ENCODE measurements around the gene NFE2L2.

NFE2L2 gene

GRCh38 chr2:177281400-177282180, 17.1 kb upstream of the NFE2L2 start:
- H3K27ac ChIP-seq (ENCODE audit: insufficient read depth, low read length, poor library complexity, severe bottlenecking): no peak overlapping the region
- no peaks in the 10 kb centered on the region for H3K36me3 ChIP-seq (ENCODE audit: control insufficient read depth, insufficient read depth, low read length)
- no peak overlapping the region for H3K4me3 ChIP-seq (ENCODE audit: insufficient read depth, low read depth, low read length, poor library complexity, severe bottlenecking)
- no peaks in the 10 kb centered on the region for H3K4me1 ChIP-seq (ENCODE audit: control insufficient read depth, insufficient read depth, low read length, poor library complexity, severe bottlenecking)
- no peak for DNase-seq
- H3K27me3 ChIP-seq (replicated peaks; ENCODE audit: control insufficient read depth, insufficient read depth, low read length, poor library complexity, severe bottlenecking): no peaks in the 10 kb centered on the region
- H3K9me3 ChIP-seq (ENCODE audit: control insufficient read depth, low read length): no peaks in the 10 kb centered on the region

- H3K9me3 ChIP-seq (ENCODE audit: control insufficient read depth, low read length): no peaks in the 10 kb centered on the region
- no peaks in the 10 kb centered on the region for H3K4me1 ChIP-seq (ENCODE audit: control insufficient read depth, insufficient read depth, low read length, poor library complexity, severe bottlenecking)
- H3K36me3 ChIP-seq (ENCODE audit: control insufficient read depth, insufficient read depth, low read length): no peaks in the 10 kb centered on the region
- no peak overlapping the region for H3K27ac ChIP-seq (ENCODE audit: insufficient read depth, low read length, poor library complexity, severe bottlenecking)
- H3K27me3 ChIP-seq (replicated peaks; ENCODE audit: control insufficient read depth, insufficient read depth, low read length, poor library complexity, severe bottlenecking): no peaks in the 10 kb centered on the region
- H3K4me3 ChIP-seq (ENCODE audit: insufficient read depth, low read depth, low read length, poor library complexity, severe bottlenecking): no peak overlapping the region
- DNase-seq: no peak
Measured at GRCh38 chr2:177279847-177280246, 15.3 kb upstream of the NFE2L2 start.

GRCh38 chr2:177275743-177276055, 11.2 kb upstream of the NFE2L2 start:
- no peak overlapping the region for H3K27ac ChIP-seq (ENCODE audit: insufficient read depth, low read length, poor library complexity, severe bottlenecking)

GRCh38 chr2:177275040-177275742, 10.7 kb upstream of the NFE2L2 start:
- no peak for DNase-seq
- H3K27me3 ChIP-seq (replicated peaks; ENCODE audit: control insufficient read depth, insufficient read depth, low read length, poor library complexity, severe bottlenecking): no peaks in the 10 kb centered on the region
- H3K36me3 ChIP-seq (ENCODE audit: control insufficient read depth, insufficient read depth, low read length): no peaks in the 10 kb centered on the region
- no peaks in the 10 kb centered on the region for H3K9me3 ChIP-seq (ENCODE audit: control insufficient read depth, low read length)
- no peak overlapping the region for H3K27ac ChIP-seq (ENCODE audit: insufficient read depth, low read length, poor library complexity, severe bottlenecking)
- H3K4me3 ChIP-seq (ENCODE audit: insufficient read depth, low read depth, low read length, poor library complexity, severe bottlenecking): no peak overlapping the region
- no peaks in the 10 kb centered on the region for H3K4me1 ChIP-seq (ENCODE audit: control insufficient read depth, insufficient read depth, low read length, poor library complexity, severe bottlenecking)

More at GRCh38 chr2:177275743-177276055, 11.2 kb upstream of the NFE2L2 start:
- no peak overlapping the region for H3K4me3 ChIP-seq (ENCODE audit: insufficient read depth, low read depth, low read length, poor library complexity, severe bottlenecking)
- no peak for DNase-seq
- H3K36me3 ChIP-seq (ENCODE audit: control insufficient read depth, insufficient read depth, low read length): no peaks in the 10 kb centered on the region
- no peaks in the 10 kb centered on the region for H3K27me3 ChIP-seq (replicated peaks; ENCODE audit: control insufficient read depth, insufficient read depth, low read length, poor library complexity, severe bottlenecking)
- H3K4me1 ChIP-seq (ENCODE audit: control insufficient read depth, insufficient read depth, low read length, poor library complexity, severe bottlenecking): no peaks in the 10 kb centered on the region
- no peaks in the 10 kb centered on the region for H3K9me3 ChIP-seq (ENCODE audit: control insufficient read depth, low read length)

- Histone ChIP-seq H3K9me3 (ENCODE audit: control insufficient read depth, low read length) (no peaks in the 10 kb centered on the region), H3K4me1 (ENCODE audit: control insufficient read depth, insufficient read depth, low read length, poor library complexity, severe bottlenecking) (no peaks in the 10 kb centered on the region), H3K27me3 (replicated peaks; ENCODE audit: control insufficient read depth, insufficient read depth, low read length, poor library complexity, severe bottlenecking) (no peaks in the 10 kb centered on the region), H3K27ac (ENCODE audit: insufficient read depth, low read length, poor library complexity, severe bottlenecking) (no peak overlapping the region), H3K36me3 (ENCODE audit: control insufficient read depth, insufficient read depth, low read length) (no peaks in the 10 kb centered on the region), H3K4me3 (ENCODE audit: insufficient read depth, low read depth, low read length, poor library complexity, severe bottlenecking) (no peak overlapping the region)
- no peak for DNase-seq
Measured at GRCh38 chr2:177273408-177273807, 8.9 kb upstream of the NFE2L2 start.

- Histone ChIP-seq H3K36me3 (ENCODE audit: control insufficient read depth, insufficient read depth, low read length) (no peaks in the 10 kb centered on the region), H3K9me3 (ENCODE audit: control insufficient read depth, low read length) (no peaks in the 10 kb centered on the region), H3K4me3 (ENCODE audit: insufficient read depth, low read depth, low read length, poor library complexity, severe bottlenecking) (no peak overlapping the region), H3K27me3 (replicated peaks; ENCODE audit: control insufficient read depth, insufficient read depth, low read length, poor library complexity, severe bottlenecking) (no peaks in the 10 kb centered on the region), H3K27ac (ENCODE audit: insufficient read depth, low read length, poor library complexity, severe bottlenecking) (no peak overlapping the region), H3K4me1 (ENCODE audit: control insufficient read depth, insufficient read depth, low read length, poor library complexity, severe bottlenecking) (no peaks in the 10 kb centered on the region)
- no peak for DNase-seq
Measured at GRCh38 chr2:177272765-177273164, 8.2 kb upstream of the NFE2L2 start.

- Histone ChIP-seq H3K27me3 (replicated peaks; ENCODE audit: control insufficient read depth, insufficient read depth, low read length, poor library complexity, severe bottlenecking) (no peaks in the 10 kb centered on the region), H3K4me1 (ENCODE audit: control insufficient read depth, insufficient read depth, low read length, poor library complexity, severe bottlenecking) (no peaks in the 10 kb centered on the region), H3K27ac (ENCODE audit: insufficient read depth, low read length, poor library complexity, severe bottlenecking) (no peak overlapping the region)
Measured at GRCh38 chr2:177271981-177272666, 7.6 kb upstream of the NFE2L2 start.

GRCh38 chr2:177270531-177270930, 6.0 kb upstream of the NFE2L2 start:
- Histone ChIP-seq H3K27me3 (replicated peaks; ENCODE audit: control insufficient read depth, insufficient read depth, low read length, poor library complexity, severe bottlenecking) (no peaks in the 10 kb centered on the region), H3K4me1 (ENCODE audit: control insufficient read depth, insufficient read depth, low read length, poor library complexity, severe bottlenecking) (peaks cover 6% of the 10 kb centered on the region), H3K36me3 (ENCODE audit: control insufficient read depth, insufficient read depth, low read length) (no peaks in the 10 kb centered on the region), H3K27ac (ENCODE audit: insufficient read depth, low read length, poor library complexity, severe bottlenecking) (no peak overlapping the region), H3K9me3 (ENCODE audit: control insufficient read depth, low read length) (no peaks in the 10 kb centered on the region), H3K4me3 (ENCODE audit: insufficient read depth, low read depth, low read length, poor library complexity, severe bottlenecking) (no peak overlapping the region)
- no peak for DNase-seq

More at GRCh38 chr2:177271981-177272666, 7.6 kb upstream of the NFE2L2 start:
- no peaks in the 10 kb centered on the region for H3K9me3 ChIP-seq (ENCODE audit: control insufficient read depth, low read length)
- H3K36me3 ChIP-seq (ENCODE audit: control insufficient read depth, insufficient read depth, low read length): no peaks in the 10 kb centered on the region
- H3K4me3 ChIP-seq (ENCODE audit: insufficient read depth, low read depth, low read length, poor library complexity, severe bottlenecking): no peak overlapping the region
- no peak for DNase-seq

- H3K4me1 ChIP-seq (ENCODE audit: control insufficient read depth, insufficient read depth, low read length, poor library complexity, severe bottlenecking): peaks cover 6% of the 10 kb centered on the region
- no peaks in the 10 kb centered on the region for H3K9me3 ChIP-seq (ENCODE audit: control insufficient read depth, low read length)
Measured at GRCh38 chr2:177268901-177269300, 4.4 kb upstream of the NFE2L2 start.

More at GRCh38 chr2:177268901-177269300, 4.4 kb upstream of the NFE2L2 start:
- no peak for DNase-seq
- Histone ChIP-seq H3K27me3 (replicated peaks; ENCODE audit: control insufficient read depth, insufficient read depth, low read length, poor library complexity, severe bottlenecking) (no peaks in the 10 kb centered on the region), H3K4me3 (ENCODE audit: insufficient read depth, low read depth, low read length, poor library complexity, severe bottlenecking) (no peak overlapping the region), H3K36me3 (ENCODE audit: control insufficient read depth, insufficient read depth, low read length) (no peaks in the 10 kb centered on the region), H3K27ac (ENCODE audit: insufficient read depth, low read length, poor library complexity, severe bottlenecking) (no peak overlapping the region)
